GM12878 (cell line): ENCODE measurements around the gene CELSR1. TPM values are rescaled to one million over a fixed set of nuclear protein-coding genes. Genes with fewer than 3 reads are reported as not detected.

Experiments
- ATAC-seq: fragments of 200-7000 bp; cut with Tn5 transposase; 3 replicates; pipeline ENCODE4 v1.9.1; 2020; ENCODE audit warnings: mild to moderate bottlenecking, moderate library complexity
- BruUV-seq: library from RNA; stranded (reverse); fragments of 400-500 nt; replicated peaks from 2 replicates; lab custom pipeline; 2021; lab: Mats Ljungman, UMichigan
- CTCF ChIA-PET: fragments of 300-600 bp; sonication (Branson Sonifier 250); formaldehyde crosslinking; extraction: SDS; loops from one replicate; lab custom pipeline; 2021; ENCODE audit warnings: inconsistent platforms; lab: Yijun Ruan, JAX
- POLR2A ChIA-PET: fragments of 350-600 bp; formaldehyde crosslinking; extraction: SDS; loops from one replicate; lab custom pipeline; 2021; ENCODE audit warnings: inconsistent platforms; lab: Charles Lee
- RAD21 ChIA-PET: fragments of 300-600 bp; sonication (Branson Sonifier 250); formaldehyde crosslinking; loops from one replicate; lab custom pipeline; 2023; ENCODE audit warnings: antibody characterized with exemption; ENCODE audit not compliant: unreplicated experiment; lab: Charles Lee
- SMC1A ChIA-PET: fragments of 300-600 bp; sonication (Branson Sonifier 250); formaldehyde crosslinking; loops from one replicate; lab custom pipeline; 2023; ENCODE audit not compliant: unreplicated experiment, uncharacterized antibody; lab: Charles Lee
- DNase-seq: peaks from one replicate; pipeline ENCODE4 v3.0.0-alpha.2; 2011; ENCODE audit warnings: low read depth, low spot score
- FAIRE-seq: peaks from 3 replicates; lab custom pipeline; 2011; peaks lifted over from hg19 to GRCh38; lab: Jason Lieb, UNC
- H2AFZ ChIP-seq: 2 replicates; pipeline ENCODE4 v1.6.0; 2011; ENCODE audit warnings: low read depth, low read length, control low read depth; ENCODE audit not compliant: control insufficient read depth
- H3K27ac ChIP-seq: 2 replicates; pipeline ENCODE4 v1.5.1; 2011; ENCODE audit warnings: control low read depth; ENCODE audit not compliant: control insufficient read depth, insufficient read depth
- H3K27me3 ChIP-seq, 2 experiments: replicated peaks in 1 of 2; 2 replicates each; pipeline versions ENCODE4 v1.6.0 to v1.6.1; 2011; ENCODE audit warnings: low read length in 1 of 2; ENCODE audit not compliant: control insufficient read depth in 2 of 2, insufficient read depth in 2 of 2
- H3K36me3 ChIP-seq, 2 experiments: 2 replicates each; pipeline ENCODE4 v1.5.1; 2011; ENCODE audit warnings: low read length in 1 of 2; ENCODE audit not compliant: control insufficient read depth in 2 of 2, insufficient read depth in 2 of 2
- H3K4me1 ChIP-seq: 2 replicates; pipeline ENCODE4 v1.6.1; 2011; ENCODE audit warnings: mild to moderate bottlenecking, low read length, moderate library complexity, mixed read lengths; ENCODE audit not compliant: control insufficient read depth, insufficient read depth
- H3K4me2 ChIP-seq: 2 replicates; pipeline ENCODE4 v1.6.0; 2011; ENCODE audit warnings: control low read depth; ENCODE audit not compliant: control insufficient read depth, insufficient read depth
- H3K4me3 ChIP-seq: fragments of 200-600 bp; sonication (generic); 2 replicates; pipeline ENCODE4 v1.5.1; 2016
- H3K79me2 ChIP-seq: 2 replicates; pipeline ENCODE4 v1.6.0; 2011; ENCODE audit warnings: low read length; ENCODE audit not compliant: control insufficient read depth, insufficient read depth
- H3K9ac ChIP-seq: 2 replicates; pipeline ENCODE4 v1.8.0; 2011; ENCODE audit warnings: low read length, control low read depth, mixed read lengths; ENCODE audit not compliant: control insufficient read depth, insufficient read depth
- H3K9me3 ChIP-seq: replicated peaks from 3 replicates; pipeline ENCODE4 v1.5.1; 2011; ENCODE audit warnings: mild to moderate bottlenecking, low read length; ENCODE audit not compliant: control insufficient read depth, insufficient read depth
- H4K20me1 ChIP-seq: 2 replicates; pipeline ENCODE4 v1.6.0; 2011; ENCODE audit not compliant: control insufficient read depth, insufficient read depth
- ATF3 ChIP-seq: IDR thresholded peaks from 2 replicates; pipeline ENCODE4 v1.6.1; 2011; ENCODE audit warnings: low read depth, mild to moderate bottlenecking, low read length, moderate library complexity, borderline replicate concordance; ENCODE audit errors: extremely low read depth
- CHD1 ChIP-seq: IDR thresholded peaks from 2 replicates; pipeline ENCODE4 v1.6.1; 2012; ENCODE audit warnings: low read depth, low read length, improper control_type of control experiment
- CHD4 ChIP-seq: fragments of 200-600 bp; sonication (generic); IDR thresholded peaks from 2 replicates; pipeline ENCODE4 v1.6.1; 2016; ENCODE audit warnings: mild to moderate bottlenecking
- IRF3 ChIP-seq: fragments of 450-650 bp; IDR thresholded peaks from 2 replicates; pipeline ENCODE4 v1.6.1; 2014; ENCODE audit warnings: mild to moderate bottlenecking
- MAX ChIP-seq: IDR thresholded peaks from 2 replicates; pipeline ENCODE4 v1.6.1; 2012; ENCODE audit warnings: low read depth, low read length, improper control_type of control experiment
- MTA2 ChIP-seq: fragments of 450-650 bp; IDR thresholded peaks from 2 replicates; pipeline ENCODE4 v1.6.1; 2016; ENCODE audit warnings: low read depth, mild to moderate bottlenecking, moderate library complexity
- SREBF1 ChIP-seq: IDR thresholded peaks from 2 replicates; pipeline ENCODE4 v1.6.1; 2012; ENCODE audit warnings: mild to moderate bottlenecking, low read length
- SRF ChIP-seq, 2 experiments: IDR thresholded peaks; 2 replicates each; pipeline ENCODE4 v1.6.1; 2011; ENCODE audit warnings: low read depth in 2 of 2, low read length in 2 of 2, mild to moderate bottlenecking in 1 of 2, moderate library complexity in 1 of 2
- ZBTB33 ChIP-seq: fragments of 450-650 bp; IDR thresholded peaks from 2 replicates; pipeline ENCODE4 v1.6.1; 2017; ENCODE audit warnings: mild to moderate bottlenecking
- WGBS: methylation state at CpG from one replicate; pipeline ENCODE4 v1.1.6; 2016; ENCODE audit warnings: low lambda C conversion rate; ENCODE audit not compliant: insufficient replicate concordance, insufficient coverage; ENCODE audit errors: missing lambda C conversion rate; 5-methylcytosine and 5-hydroxymethylcytosine counted together
- in situ Hi-C: fragments of 300-500 bp; cut with MboI; formaldehyde crosslinking; loops from 9 replicates; pipeline ENCODE4 v1.14.3; 2018; ENCODE audit warnings: mixed read lengths
- intact Hi-C: fragments of 100-400 bp; cut with micrococcal nuclease; formaldehyde crosslinking; loops from one replicate; pipeline ENCODE4 v1.14.2; 2022; ENCODE audit not compliant: unreplicated experiment
- polyA plus RNA-seq, 11 experiments: library from polyadenylated mRNA; depleted of rRNA in 4 of 11; unstranded in 6 of 11; stranded (reverse) in 5 of 11; fragments of >200 nt; fragmentation: Nextera tagmentation in 4 of 11; fragmentation: Illumina TruSeq in 1 of 11; extraction: Ambion mirVana in 4 of 11; extraction: Trizol in 1 of 11; gene quantifications; 1 replicate in 1 of 11; 2 replicates in 10 of 11; pipeline versions ENCODE4 v1.2.1 to v1.2.3, GENCODE V29; 2011 to 2016; ENCODE audit warnings: inconsistent platforms in 2 of 11, missing spikeins in 2 of 11, low read depth in 1 of 11
- total RNA-seq, 4 experiments: library from RNA; depleted of rRNA in 3 of 4; stranded (reverse); fragments of >200 nt in 3 of 4; fragmentation: Illumina TruSeq in 1 of 4; extraction: Trizol in 1 of 4; gene quantifications; 2 replicates each; pipeline versions ENCODE4 v1.2.1 to v1.2.3, GENCODE V29; 2013 to 2021

The CELSR1 gene
- total and polyA plus RNA-seq, 10 of the 15 experiments (the other 5 are each of a cell fraction or from before 2014, with no cell fraction given) = 0.05 to 1.7 (median 0.35) TPM; not detected in 2

- CTCF ChIA-PET = no interaction called here
- TF ChIP-seq MTA2 (no peak), IRF3 (no peak), SREBF1 (no peak), CHD4 (no peak), ZBTB33 (no peak), ATF3 (no peak), CHD1 (no peak), MAX (no peak), SRF (IDR thresholded peaks at IDR 0.05; ENCODE audit: low read depth in 2 of 2, low read length in 2 of 2) (no peak)
- TF ChIP-seq, all 136 proteins: peak for 0
- no peak overlapping the region for H3K9ac ChIP-seq
- no peaks in the 10 kb centered on the region for H3K36me3 ChIP-seq
- no peak for FAIRE-seq
- no peaks in the 10 kb centered on the region for H3K27me3 ChIP-seq
- BruUV-seq = no TSS peak
- H3K4me1 ChIP-seq = no peaks in the 10 kb centered on the region
- in situ Hi-C loops (no loop called here), intact Hi-C loops (no loop called here)
- H3K9me3 ChIP-seq = no peaks in the 10 kb centered on the region
- H3K79me2 ChIP-seq = no peaks in the 10 kb centered on the region
- WGBS = 40% methylated on average over 5 of the region's 5 CpGs
- ChIA-PET RAD21 (no interaction called here), POLR2A (no interaction called here), SMC1A (no interaction called here)
- no peak overlapping the region for H3K27ac ChIP-seq
- no peak overlapping the region for H2AFZ ChIP-seq
- no peak overlapping the region for H3K4me3 ChIP-seq
- H3K4me2 ChIP-seq = no peak overlapping the region
- DNase-seq = no peak
- H4K20me1 ChIP-seq = no peaks in the 10 kb centered on the region
- ATAC-seq = no peak
Measured at GRCh38 chr22:46521994-46522393, 15.4 kb downstream of the CELSR1 start.
